Measurements from ENCODE around the gene TPST1.
"Not testable (repeated sequence)": the region's sequence is repeated elsewhere in the genome, so short reads cannot be mapped to it uniquely, and the experiment has no call there.

The TPST1 gene

GRCh38 chr7:66213637-66214036, 8.5 kb downstream of the TPST1 start:
- no peak for DNase-seq (ENCODE audit: low read depth, low spot score)
- TF ChIP-seq FOXP2 (optimal IDR thresholded peaks at IDR 0.05; ENCODE audit: control extremely low read depth, extremely low read length, insufficient read depth) (no peak), EZH2 (IDR thresholded peaks at IDR 0.05) (no peak), POLR2AphosphoS5 (IDR thresholded peaks at IDR 0.05; ENCODE audit: borderline replicate concordance, low read depth, low read length) (no peak)
- H3K9ac ChIP-seq (ENCODE audit: insufficient read length): no peak overlapping the region
- H3K9me3 ChIP-seq (ENCODE audit: low read depth, low read length): no peaks in the 10 kb centered on the region
- H3K27ac ChIP-seq: no peak overlapping the region
- H3K4me3 ChIP-seq: no peak overlapping the region
- no peaks in the 10 kb centered on the region for H3K36me3 ChIP-seq (ENCODE audit: insufficient read depth, low read length)

GRCh38 chr7:66216687-66217086, 11.6 kb downstream of the TPST1 start:
- TF ChIP-seq FOXP2 (optimal IDR thresholded peaks at IDR 0.05; ENCODE audit: control extremely low read depth, extremely low read length, insufficient read depth) (no peak), EZH2 (IDR thresholded peaks at IDR 0.05) (no peak), POLR2AphosphoS5 (IDR thresholded peaks at IDR 0.05; ENCODE audit: borderline replicate concordance, low read depth, low read length) (no peak)
- no peaks in the 10 kb centered on the region for H3K36me3 ChIP-seq (ENCODE audit: insufficient read depth, low read length)
- H3K9me3 ChIP-seq (ENCODE audit: low read depth, low read length): no peaks in the 10 kb centered on the region
- H3K4me3 ChIP-seq: no peak overlapping the region
- H3K9ac ChIP-seq (ENCODE audit: insufficient read length): no peak overlapping the region
- H3K27ac ChIP-seq: no peak overlapping the region
- no peak for DNase-seq (ENCODE audit: low read depth, low spot score)

DNA sequence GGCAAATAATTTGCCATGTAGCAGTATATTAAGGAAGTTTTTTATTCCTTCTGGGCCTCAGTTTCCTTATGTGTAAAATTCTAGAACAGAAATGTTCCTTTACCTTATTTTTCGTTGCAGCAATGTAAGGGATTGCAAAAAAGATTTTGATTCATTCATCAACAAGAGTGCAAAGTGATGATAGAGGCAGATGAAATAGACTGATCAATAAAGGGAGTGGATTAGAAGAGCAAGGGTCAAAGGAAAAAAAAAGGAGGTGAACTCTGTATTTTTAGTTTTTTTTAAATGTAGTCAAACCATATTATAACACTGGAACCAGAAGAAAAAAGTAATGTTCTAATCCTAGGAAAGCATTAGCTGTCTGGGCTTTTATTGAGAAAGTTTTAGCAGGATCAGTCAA, 14.7 kb downstream of the TPST1 start:
- no peak for DNase-seq (ENCODE audit: low read depth, low spot score)
- H3K4me3 ChIP-seq: no peak overlapping the region
- TF ChIP-seq EZH2 (IDR thresholded peaks at IDR 0.05) (no peak), POLR2AphosphoS5 (IDR thresholded peaks at IDR 0.05; ENCODE audit: borderline replicate concordance, low read depth, low read length) (no peak), FOXP2 (optimal IDR thresholded peaks at IDR 0.05; ENCODE audit: control extremely low read depth, extremely low read length, insufficient read depth) (no peak)
- no peak overlapping the region for H3K27ac ChIP-seq
- no peaks in the 10 kb centered on the region for H3K9me3 ChIP-seq (ENCODE audit: low read depth, low read length)
- no peaks in the 10 kb centered on the region for H3K36me3 ChIP-seq (ENCODE audit: insufficient read depth, low read length)
- H3K9ac ChIP-seq (ENCODE audit: insufficient read length): no peak overlapping the region

GRCh38 chr7:66221442-66221841, 16.3 kb downstream of the TPST1 start:
- no peak for TF ChIP-seq FOXP2 (optimal IDR thresholded peaks at IDR 0.05; ENCODE audit: control extremely low read depth, extremely low read length, insufficient read depth)
- TF ChIP-seq EZH2 (IDR thresholded peaks at IDR 0.05): no peak
- TF ChIP-seq POLR2AphosphoS5 (IDR thresholded peaks at IDR 0.05; ENCODE audit: borderline replicate concordance, low read depth, low read length): no peak
- no peaks in the 10 kb centered on the region for H3K9me3 ChIP-seq (ENCODE audit: low read depth, low read length)
- no peak overlapping the region for H3K4me3 ChIP-seq
- H3K36me3 ChIP-seq (ENCODE audit: insufficient read depth, low read length): no peaks in the 10 kb centered on the region
- H3K9ac ChIP-seq (ENCODE audit: insufficient read length): no peak overlapping the region
- no peak overlapping the region for H3K27ac ChIP-seq
- DNase-seq (ENCODE audit: low read depth, low spot score): no peak

DNA sequence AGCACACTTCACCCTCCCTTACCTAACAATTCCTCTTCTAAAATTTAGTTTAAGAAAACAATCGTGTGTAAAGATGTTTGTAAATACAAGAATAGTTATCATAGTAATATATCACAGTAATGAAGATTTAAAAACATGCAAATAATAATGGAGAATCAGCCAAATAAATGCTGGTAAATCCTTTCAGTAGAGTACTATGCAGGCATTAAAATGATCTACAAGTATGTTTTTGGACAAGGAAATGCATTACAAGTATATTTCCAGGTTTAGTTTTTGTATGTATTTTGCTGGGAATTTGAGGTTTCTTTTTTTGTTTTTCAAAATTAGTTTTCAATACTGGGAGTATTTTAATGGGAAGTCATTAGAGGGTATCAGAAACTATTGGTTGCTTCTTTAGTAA, 22.7 kb downstream of the TPST1 start:
- TF ChIP-seq POLR2AphosphoS5 (IDR thresholded peaks at IDR 0.05; ENCODE audit: borderline replicate concordance, low read depth, low read length) (no peak), FOXP2 (optimal IDR thresholded peaks at IDR 0.05; ENCODE audit: control extremely low read depth, extremely low read length, insufficient read depth) (no peak), EZH2 (IDR thresholded peaks at IDR 0.05) (no peak)
- no peaks in the 10 kb centered on the region for H3K36me3 ChIP-seq (ENCODE audit: insufficient read depth, low read length)
- no peak for DNase-seq (ENCODE audit: low read depth, low spot score)
- no peak overlapping the region for H3K9ac ChIP-seq (ENCODE audit: insufficient read length)
- H3K9me3 ChIP-seq (ENCODE audit: low read depth, low read length): no peaks in the 10 kb centered on the region; the same call in 1 of the 2 replicates
- no peak overlapping the region for H3K27ac ChIP-seq
- no peak overlapping the region for H3K4me3 ChIP-seq

DNA sequence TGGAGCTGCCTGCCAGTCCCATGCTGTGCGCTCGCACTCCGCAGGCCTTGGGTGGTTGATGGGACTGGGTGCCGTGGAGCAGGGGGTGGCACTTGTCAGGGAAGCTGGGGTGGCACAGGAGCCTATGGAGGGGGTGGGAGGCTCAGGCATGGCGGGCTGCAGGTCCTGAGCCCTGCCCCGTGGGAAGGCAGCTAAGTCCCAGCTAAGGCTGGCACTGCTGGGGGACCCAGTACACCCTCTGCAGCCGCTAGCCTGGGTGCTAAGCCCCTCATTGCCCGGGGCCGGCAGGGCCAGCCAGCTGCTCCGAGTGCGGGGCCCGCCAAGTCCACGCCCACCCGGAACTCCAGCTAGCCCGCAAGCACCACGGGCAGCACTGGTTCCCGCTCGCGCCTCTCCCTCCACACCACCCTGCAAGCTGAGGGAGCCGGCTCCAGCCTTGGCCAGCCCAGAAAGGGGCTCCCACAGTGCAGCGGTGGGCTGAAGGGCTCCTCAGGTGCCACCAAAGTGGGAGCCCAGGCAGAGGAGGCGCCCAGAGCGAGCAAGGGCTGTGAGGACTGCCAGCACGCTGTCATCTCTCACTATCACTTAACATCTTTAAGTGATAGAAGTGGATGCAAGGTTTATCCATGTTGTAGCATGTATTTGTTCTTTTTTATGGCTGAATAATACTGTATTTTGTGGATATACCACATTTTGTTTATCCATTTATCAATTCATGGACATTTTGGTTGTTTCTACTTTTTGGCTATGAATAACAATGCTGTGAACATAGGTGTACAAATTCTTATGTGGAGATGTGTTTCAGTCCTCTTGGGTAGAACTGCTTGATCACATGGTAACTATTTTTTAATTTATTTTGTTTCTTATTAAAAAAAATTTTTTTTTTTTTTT, 26.4 kb downstream of the TPST1 start:
- not testable (repeated sequence) for H3K4me3 ChIP-seq; H3K9me3 ChIP-seq (ENCODE audit: low read depth, low read length); H3K36me3 ChIP-seq (ENCODE audit: insufficient read depth, low read length); H3K27ac ChIP-seq; DNase-seq (ENCODE audit: low read depth, low spot score); H3K9ac ChIP-seq (ENCODE audit: insufficient read length)

- Histone ChIP-seq H3K4me3 (no peak overlapping the region), H3K9ac (ENCODE audit: insufficient read length) (no peak overlapping the region), H3K36me3 (ENCODE audit: insufficient read depth, low read length) (no peaks in the 10 kb centered on the region), H3K9me3 (ENCODE audit: low read depth, low read length) (no peaks in the 10 kb centered on the region), H3K27ac (no peak overlapping the region)
- no peak for TF ChIP-seq FOXP2 (optimal IDR thresholded peaks at IDR 0.05; ENCODE audit: control extremely low read depth, extremely low read length, insufficient read depth)
- no peak for TF ChIP-seq EZH2 (IDR thresholded peaks at IDR 0.05)
- TF ChIP-seq POLR2AphosphoS5 (IDR thresholded peaks at IDR 0.05; ENCODE audit: borderline replicate concordance, low read depth, low read length): no peak
- no peak for DNase-seq (ENCODE audit: low read depth, low spot score)
These were observed 28.5 kb downstream of the TPST1 start for GRCh38 chr7:66233638-66234037.

- Histone ChIP-seq H3K9ac (ENCODE audit: insufficient read length) (no peak overlapping the region), H3K36me3 (ENCODE audit: insufficient read depth, low read length) (no peaks in the 10 kb centered on the region), H3K9me3 (ENCODE audit: low read depth, low read length) (no peaks in the 10 kb centered on the region), H3K4me3 (no peak overlapping the region), H3K27ac (no peak overlapping the region)
- TF ChIP-seq FOXP2 (optimal IDR thresholded peaks at IDR 0.05; ENCODE audit: control extremely low read depth, extremely low read length, insufficient read depth) (no peak), POLR2AphosphoS5 (IDR thresholded peaks at IDR 0.05; ENCODE audit: borderline replicate concordance, low read depth, low read length) (no peak)
- no peak for DNase-seq (ENCODE audit: low read depth, low spot score)
These were observed 31.7 kb downstream of the TPST1 start for GRCh38 chr7:66236713-66237303.

Measured in SK-N-MC (cell line).